Common myeloid progenitor, CD34-positive (primary cell): ENCODE results near the gene NIPAL4.

Experiments used
- CTCF ChIA-PET: fragments of 350-600 bp; sonication (Branson Sonifier 250); formaldehyde crosslinking; loops from one replicate; lab custom pipeline; 2021; ENCODE audit warnings: antibody characterized with exemption; lab: Charles Lee
- POLR2A ChIA-PET: fragments of 350-600 bp; sonication (Branson Sonifier 250); formaldehyde crosslinking; loops from one replicate; lab custom pipeline; 2021; ENCODE audit warnings: antibody characterized with exemption; lab: Charles Lee
- DNase-seq, 3 donors: peaks; one replicate each; pipeline versions ENCODE4 v3.0.0 to v3.0.0-alpha.2; 2013
- H3K27ac ChIP-seq, 2 experiments: 1 replicate in 1 of 2; 2 replicates in 1 of 2; pipeline ENCODE4 v1.7.0; 2013; ENCODE audit warnings: inconsistent platforms in 2 of 2, low read length in 2 of 2, mild to moderate bottlenecking in 2 of 2, low read depth in 1 of 2, moderate library complexity in 1 of 2; ENCODE audit not compliant: severe bottlenecking in 2 of 2, insufficient read depth in 1 of 2, poor library complexity in 1 of 2
- H3K27me3 ChIP-seq, 5 experiments: replicated peaks in 2 of 5; 1 replicate in 3 of 5; 2 replicates in 2 of 5; pipeline versions ENCODE4 v1.6.1 to v1.7.0; 2013; ENCODE audit warnings: low read length in 4 of 5, mild to moderate bottlenecking in 2 of 5, moderate library complexity in 2 of 5, inconsistent platforms in 1 of 5; ENCODE audit not compliant: insufficient read depth in 5 of 5, control insufficient read depth in 4 of 5
- H3K36me3 ChIP-seq, 4 experiments: 1 replicate in 2 of 4; 2 replicates in 2 of 4; pipeline versions ENCODE4 v1.6.1 to v1.7.0; 2013; ENCODE audit warnings: low read length in 3 of 4, control low read depth in 1 of 4, mild to moderate bottlenecking in 1 of 4; ENCODE audit not compliant: control insufficient read depth in 4 of 4, insufficient read depth in 4 of 4
- H3K4me1 ChIP-seq, 4 experiments: 1 replicate in 3 of 4; 2 replicates in 1 of 4; pipeline versions ENCODE4 v1.6.1 to v1.7.1; 2013; ENCODE audit warnings: low read length in 3 of 4, mild to moderate bottlenecking in 3 of 4, control low read depth in 1 of 4, inconsistent platforms in 1 of 4, moderate library complexity in 1 of 4; ENCODE audit not compliant: control insufficient read depth in 4 of 4, insufficient read depth in 4 of 4; ENCODE audit errors: control extremely low read depth in 1 of 4
- H3K4me3 ChIP-seq, 7 experiments: 1 replicate in 4 of 7; 2 replicates in 3 of 7; pipeline versions ENCODE4 v1.5.1 to v1.7.0; 2013; ENCODE audit warnings: mild to moderate bottlenecking in 7 of 7, low read length in 6 of 7, moderate library complexity in 6 of 7, inconsistent platforms in 2 of 7, low read depth in 2 of 7, control low read depth in 1 of 7; ENCODE audit not compliant: insufficient read depth in 4 of 7, control insufficient read depth in 1 of 7; ENCODE audit errors: extremely low read depth in 1 of 7
- H3K9me3 ChIP-seq, 5 experiments: 1 replicate in 4 of 5; 2 replicates in 1 of 5; pipeline versions ENCODE4 v1.6.1 to v1.7.1; 2013; ENCODE audit warnings: low read length in 4 of 5, mild to moderate bottlenecking in 2 of 5, inconsistent platforms in 1 of 5, low read depth in 1 of 5, moderate library complexity in 1 of 5; ENCODE audit not compliant: control insufficient read depth in 4 of 5, insufficient read depth in 2 of 5; ENCODE audit errors: control extremely low read depth in 1 of 5
- WGBS: methylation state at CpG from one replicate; pipeline ENCODE4 v1.1.5; 2013; ENCODE audit not compliant: insufficient coverage; 5-methylcytosine and 5-hydroxymethylcytosine counted together

Gene NIPAL4

GRCh38 chr5:157443041-157443549 is 16.9 kb upstream of the NIPAL4 start:
- Histone ChIP-seq H3K36me3 (no peaks in the 10 kb centered on the region), H3K27ac (no peak overlapping the region), H3K4me3 (no peak overlapping the region), H3K9me3 (no peaks in the 10 kb centered on the region), H3K27me3 (peaks cover 0 to 4% (median 0%) of the 10 kb centered on the region in 5 experiments), H3K4me1 (no peaks in the 10 kb centered on the region)
- DNase-seq, result no peak
- POLR2A ChIA-PET, result no interaction called here
- CTCF ChIA-PET, result interaction anchor here (0.9 to 1.8 kb wide), 2 partner anchors 11 to 20 kb away, joined by 3 to 6 read pairs; no protein-coding TSS in a partner anchor
- 100% methylated on average over 3 of the region's 7 CpGs for WGBS

GRCh38 chr5:157444224-157444623 is 15.8 kb upstream of the NIPAL4 start:
- H3K27ac ChIP-seq, result no peak overlapping the region
- CTCF ChIA-PET, result interaction anchor here (1.8 kb wide), 1 partner anchor 12 kb away, joined by 6 read pairs; no protein-coding TSS in a partner anchor
- WGBS, result 100% methylated on average over 2 of the region's 4 CpGs
- H3K4me1 ChIP-seq, result no peaks in the 10 kb centered on the region
- POLR2A ChIA-PET, result no interaction called here
- no peaks in the 10 kb centered on the region for H3K36me3 ChIP-seq
- H3K27me3 ChIP-seq, result peaks cover 0 to 4% (median 0%) of the 10 kb centered on the region in 5 experiments
- DNase-seq, result no peak
- H3K9me3 ChIP-seq, result no peaks in the 10 kb centered on the region
- H3K4me3 ChIP-seq, result no peak overlapping the region

GRCh38 chr5:157445745-157446411 is 14.1 kb upstream of the NIPAL4 start:
- H3K4me1 ChIP-seq, result no peaks in the 10 kb centered on the region
- no peaks in the 10 kb centered on the region for H3K36me3 ChIP-seq
- H3K9me3 ChIP-seq, result no peaks in the 10 kb centered on the region
- H3K27ac ChIP-seq, result no peak overlapping the region
- ChIA-PET POLR2A (no interaction called here), CTCF (interaction anchor here (1.4 to 2.2 kb wide), 2 partner anchors 14 to 207 kb away, joined by 3 to 6 read pairs; no protein-coding TSS in a partner anchor)
- no peak for DNase-seq
- H3K27me3 ChIP-seq, result peaks cover 0 to 2% (median 0%) of the 10 kb centered on the region in 5 experiments
- no peak overlapping the region for H3K4me3 ChIP-seq
- no CpG with 5 or more reads among the region's 5 CpGs for WGBS

GRCh38 chr5:157446412-157446935 is 13.5 kb upstream of the NIPAL4 start:
- Histone ChIP-seq H3K27me3 (peaks cover 0 to 2% (median 0%) of the 10 kb centered on the region in 5 experiments), H3K36me3 (no peaks in the 10 kb centered on the region), H3K4me1 (no peaks in the 10 kb centered on the region), H3K27ac (no peak overlapping the region), H3K9me3 (no peaks in the 10 kb centered on the region), H3K4me3 (no peak overlapping the region)
- WGBS, result 97% methylated on average over 6 of the region's 9 CpGs
- no peak for DNase-seq
- ChIA-PET POLR2A (no interaction called here), CTCF (interaction anchor here (1.4 to 2.2 kb wide), 2 partner anchors 14 to 206 kb away, joined by 3 to 6 read pairs; no protein-coding TSS in a partner anchor)

- POLR2A ChIA-PET, result no interaction called here
- Histone ChIP-seq H3K36me3 (no peaks in the 10 kb centered on the region), H3K27ac (no peak overlapping the region), H3K4me1 (no peaks in the 10 kb centered on the region), H3K27me3 (peaks cover 0 to 2% (median 0%) of the 10 kb centered on the region in 5 experiments), H3K9me3 (no peaks in the 10 kb centered on the region), H3K4me3 (no peak overlapping the region)
- DNase-seq, result no peak
- WGBS, result 92% methylated on average over 13 of the region's 13 CpGs
- CTCF ChIA-PET, result interaction anchor here (1.1 to 2.2 kb wide), 2 partner anchors 15 to 57 kb away, joined by 3 to 6 read pairs; no protein-coding TSS in a partner anchor
Observed at GRCh38 chr5:157447201-157447637, 12.8 kb upstream of the NIPAL4 start.

GRCh38 chr5:157449011-157449723 is 10.8 kb upstream of the NIPAL4 start:
- Histone ChIP-seq H3K27ac (no peak overlapping the region), H3K9me3 (no peaks in the 10 kb centered on the region), H3K27me3 (no peaks in the 10 kb centered on the region), H3K4me3 (no peak overlapping the region), H3K36me3 (no peaks in the 10 kb centered on the region), H3K4me1 (no peaks in the 10 kb centered on the region)
- POLR2A ChIA-PET, result no interaction called here
- 97% methylated on average over 4 of the region's 6 CpGs for WGBS
- DNase-seq, result no peak
- CTCF ChIA-PET, result interaction anchor here (0.6 kb wide), 1 partner anchor 202 kb away, joined by 3 read pairs; no protein-coding TSS in a partner anchor
